ENCODE results near the gene LRP3. TPM values are rescaled to one million over a fixed set of nuclear protein-coding genes. Genes with fewer than 3 reads are reported as not detected.
"Not testable (repeated sequence)": the region's sequence is repeated elsewhere in the genome, so short reads cannot be mapped to it uniquely, and the experiment has no call there.

The LRP3 gene
- total RNA-seq, 1 donor from 2014 or later: 6.6 TPM

DNA sequence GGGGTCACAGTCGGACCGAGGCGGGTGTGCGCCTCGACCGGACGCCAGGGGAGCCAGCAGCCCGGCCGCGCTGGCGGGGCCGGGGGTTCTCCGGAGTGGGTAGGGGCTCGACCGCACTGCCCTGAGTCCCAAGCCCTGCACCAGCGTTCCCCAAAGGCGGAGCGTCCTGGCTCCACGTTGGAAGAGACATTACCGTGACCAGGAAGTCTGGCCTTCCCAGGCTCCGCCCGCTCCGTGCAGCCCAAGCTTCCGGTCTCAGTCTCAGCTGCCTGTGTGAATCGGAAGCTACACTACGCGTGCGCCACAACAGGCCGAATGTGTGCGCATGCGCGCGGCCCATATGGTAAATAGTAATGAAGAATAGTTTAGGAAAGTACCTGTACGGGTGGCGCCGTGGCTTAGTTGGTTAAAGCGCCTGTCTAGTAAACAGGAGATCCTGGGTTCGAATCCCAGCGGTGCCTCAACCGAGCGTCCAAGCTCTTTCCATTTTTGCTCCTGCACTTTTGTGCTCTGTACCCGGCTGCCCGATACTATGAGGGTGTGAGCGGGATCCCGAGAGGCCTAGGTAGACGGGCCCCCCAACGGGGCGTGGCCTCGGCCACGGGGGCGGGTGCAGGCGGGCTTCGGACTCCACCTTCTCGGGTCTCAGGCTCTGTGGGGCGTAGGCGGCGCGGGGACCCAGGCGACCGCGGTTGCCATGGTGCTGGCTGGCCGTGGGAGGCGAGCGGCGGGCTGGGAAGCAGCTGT, 17.3 kb upstream of the LRP3 start:
- peak; percentile 97 for DNase-seq

- DNase-seq: no peak
These were observed 16.6 kb upstream of the LRP3 start for GRCh38 chr19:33177417-33177979.

DNA sequence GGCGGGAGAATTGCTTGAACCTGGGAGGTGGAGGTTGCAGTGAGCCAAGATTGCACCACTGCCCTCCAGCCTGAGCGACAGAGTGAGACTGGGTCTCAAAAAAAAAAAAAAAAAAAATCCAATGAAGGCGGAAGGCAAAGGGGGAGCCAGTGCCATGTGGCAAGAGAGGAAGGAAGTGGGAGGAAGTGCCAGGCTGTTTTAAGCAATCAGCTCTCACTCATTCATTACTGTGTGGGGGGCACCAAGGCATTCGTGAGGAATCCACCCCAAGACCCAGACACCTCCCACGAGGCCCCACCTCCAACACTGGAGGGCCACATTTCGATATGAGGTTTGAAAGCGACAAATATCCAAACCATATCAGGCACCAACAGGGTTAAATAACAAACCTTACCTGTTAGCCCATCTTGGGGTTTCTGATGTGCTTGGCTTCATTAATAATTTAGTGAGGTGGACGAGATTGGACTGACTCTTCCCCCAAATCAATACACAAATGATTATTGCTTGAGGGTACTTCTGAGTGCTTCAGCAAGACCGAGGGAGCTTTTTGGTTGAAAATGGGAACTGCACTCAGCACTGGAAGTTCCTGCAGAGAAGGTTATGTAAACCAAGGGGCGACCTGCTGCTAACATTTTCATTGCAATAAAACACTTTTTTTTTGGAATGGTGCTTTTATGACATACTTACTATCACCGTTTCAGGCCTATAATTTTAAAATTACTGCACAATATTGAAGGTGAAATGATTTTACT, 7.5 kb upstream of the LRP3 start:
- DNase-seq: no peak

GRCh38 chr19:33187183-33187540, 7.0 kb upstream of the LRP3 start:
- DNase-seq: no peak

- DNase-seq: no peak
These were observed 4.7 kb upstream of the LRP3 start for GRCh38 chr19:33189453-33189852.

GRCh38 chr19:33191092-33191491, 3.0 kb upstream of the LRP3 start:
- not testable (repeated sequence) for DNase-seq

DNA sequence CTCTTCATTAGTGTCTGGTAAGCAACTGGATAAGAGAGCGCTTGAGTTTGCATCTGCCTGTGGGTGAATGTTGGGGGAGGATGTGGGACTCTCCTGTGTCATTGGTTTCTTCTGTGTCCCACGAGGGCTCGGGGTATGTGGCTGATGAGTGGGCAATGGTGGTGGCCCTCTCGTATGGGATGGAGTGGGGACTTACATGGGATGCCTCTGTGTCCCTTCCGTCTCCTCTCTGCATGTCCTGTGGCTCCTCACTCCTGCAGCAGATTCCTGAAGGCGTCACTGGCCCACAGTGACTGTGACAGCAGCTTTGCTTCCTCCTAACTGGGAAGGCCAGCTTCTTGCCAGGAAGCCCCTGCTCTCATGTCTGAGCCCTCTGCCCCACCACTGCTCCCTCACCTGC, 2.6 kb upstream of the LRP3 start:
- no peak for DNase-seq

GRCh38 chr19:33192010-33192409, 2.1 kb upstream of the LRP3 start:
- no peak for DNase-seq

DNA sequence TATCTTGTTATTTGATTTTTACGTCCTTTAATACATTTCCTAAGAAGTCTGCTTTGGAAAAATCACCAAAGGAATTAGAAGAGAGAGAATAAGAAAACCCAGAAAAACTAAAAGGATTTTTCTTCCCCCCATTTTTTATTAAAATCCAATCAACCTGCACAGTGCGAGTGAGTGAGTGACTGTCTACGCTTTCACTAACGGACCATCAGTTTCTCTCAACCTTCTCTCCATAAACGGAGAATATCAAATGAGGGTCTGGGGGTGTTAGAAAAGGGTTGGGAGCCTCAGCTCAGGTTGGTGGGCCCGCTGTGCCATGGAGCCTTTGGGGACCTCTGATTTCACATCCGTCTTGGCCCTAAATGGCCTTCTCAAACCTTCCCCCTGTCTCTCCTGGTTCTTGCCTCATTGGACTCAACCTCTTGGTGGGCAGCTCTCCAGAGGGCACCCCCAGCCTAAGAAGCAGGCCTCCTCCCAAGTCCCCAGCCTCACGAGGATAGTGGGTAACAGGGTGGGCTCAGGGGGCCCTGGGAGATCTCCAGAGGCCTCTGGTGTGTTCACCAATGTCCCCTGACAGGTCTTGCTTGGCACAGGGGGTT, 763 bp upstream of the LRP3 start:
- no peak for DNase-seq

DNA sequence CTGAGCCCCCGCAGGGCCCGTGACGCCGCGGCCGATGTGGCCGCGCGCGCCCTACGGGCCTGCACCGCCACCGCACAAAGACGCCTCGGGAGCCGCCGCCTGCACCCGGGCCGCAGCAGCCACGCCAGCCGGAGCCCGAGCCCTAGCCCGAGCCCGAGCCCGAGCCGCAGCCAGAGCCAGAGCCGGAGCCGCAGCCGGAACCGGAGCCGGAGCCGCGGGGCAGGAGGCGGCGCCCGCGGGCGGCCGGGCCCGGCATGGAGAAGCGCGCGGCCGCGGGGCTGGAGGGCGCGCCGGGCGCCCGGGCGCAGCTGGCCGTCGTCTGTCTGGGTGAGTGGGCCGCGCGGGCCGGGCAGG, 379 bp downstream of the LRP3 start:
- DNase-seq: peak; percentile 16

GRCh38 chr19:33194886-33195644, 935 bp downstream of the LRP3 start:
- peak; percentile 17 for DNase-seq

- no peak for DNase-seq
These were observed 1.7 kb downstream of the LRP3 start for GRCh38 chr19:33195645-33196347.

DNA sequence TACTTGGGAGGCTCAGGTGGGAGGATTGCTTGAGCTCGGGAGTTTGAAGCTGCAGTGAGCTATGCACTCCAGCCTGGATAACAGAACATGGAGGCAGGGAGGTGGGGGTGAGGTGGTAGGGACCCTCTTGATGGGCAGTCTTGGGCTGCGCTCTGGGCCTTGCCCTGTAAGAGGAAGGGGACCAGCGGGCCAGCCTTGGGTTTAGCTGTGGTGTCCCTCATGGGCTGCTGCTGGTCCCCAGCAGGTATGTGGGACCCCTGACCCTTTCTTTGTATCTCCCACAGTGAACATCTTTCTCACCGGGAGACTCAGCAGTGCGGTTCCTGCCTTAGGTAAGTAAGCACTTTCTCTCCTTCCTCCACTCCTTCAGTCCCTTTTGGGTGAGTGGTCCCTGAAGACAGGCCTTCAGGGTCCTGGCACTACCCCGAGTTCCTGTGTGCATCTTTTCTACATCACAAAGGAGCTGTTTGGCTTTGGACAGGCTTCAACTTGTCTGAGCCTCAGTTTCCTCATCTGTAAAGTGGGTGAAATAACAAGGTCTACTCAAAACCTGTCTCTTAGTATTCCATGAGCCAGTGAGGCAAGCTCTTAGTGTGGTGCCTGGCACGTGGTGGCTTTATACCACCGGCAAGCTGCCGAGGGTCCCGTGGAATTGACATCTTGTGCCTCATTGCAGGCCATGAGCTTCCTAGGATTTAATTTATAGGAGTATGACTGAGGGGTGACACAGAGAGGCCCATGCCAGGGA, 2.5 kb downstream of the LRP3 start:
- DNase-seq: no peak

- no peak for DNase-seq
These were observed 3.5 kb downstream of the LRP3 start for GRCh38 chr19:33197591-33198000.

GRCh38 chr19:33198169-33198568, 4.0 kb downstream of the LRP3 start:
- DNase-seq: no peak

- no peak for DNase-seq
These were observed 5.5 kb downstream of the LRP3 start for GRCh38 chr19:33199441-33200265.

DNA sequence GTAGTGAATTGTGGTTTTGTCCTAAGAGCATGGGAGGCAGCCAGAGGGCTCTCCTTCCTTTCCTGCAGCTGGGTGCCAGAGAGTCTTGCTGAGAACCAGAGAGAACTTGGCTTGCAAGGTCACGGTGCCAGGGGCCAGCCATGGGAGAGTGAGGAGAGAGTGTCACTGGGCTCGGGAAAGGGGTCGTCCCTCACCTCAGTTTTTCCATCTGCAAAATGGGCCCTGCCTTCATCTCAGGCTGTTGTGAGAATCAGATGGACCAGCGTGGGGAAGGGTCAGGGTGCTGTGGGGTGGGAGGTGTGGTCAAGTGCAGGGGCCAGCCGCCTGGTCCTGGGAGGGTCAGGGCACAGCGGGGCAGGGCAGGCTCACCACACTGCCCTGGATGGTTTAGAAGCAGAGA, 7.3 kb downstream of the LRP3 start:
- DNase-seq: no peak

GRCh38 chr19:33201886-33202545, 7.9 kb downstream of the LRP3 start:
- no peak for DNase-seq

GRCh38 chr19:33202546-33203507, 8.7 kb downstream of the LRP3 start:
- DNase-seq: no peak

All from dermis blood vessel endothelial cell (primary cell).